ENCODE data around the gene B4GALNT2.

Gene B4GALNT2

DNA sequence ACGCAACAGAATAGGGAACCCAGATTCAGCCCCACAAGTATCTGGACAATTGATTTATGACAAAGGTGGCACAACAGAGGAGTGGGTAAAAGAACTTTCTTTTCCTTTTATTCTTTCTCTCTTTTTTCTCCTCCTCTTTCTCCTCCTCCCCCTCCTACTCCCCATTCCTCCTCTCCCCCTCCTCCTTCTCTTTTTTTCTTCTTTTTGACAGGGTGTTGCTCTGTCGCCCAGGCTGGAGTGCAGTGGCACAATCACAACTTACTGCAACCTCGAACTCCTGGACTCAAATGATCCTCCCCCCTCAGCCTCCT, 61.7 kb downstream of the B4GALNT2 start:
- no peaks in the 10 kb centered on the region for H3K9me3 ChIP-seq (ENCODE audit: severe bottlenecking)
- TF ChIP-seq, protein P1, sequence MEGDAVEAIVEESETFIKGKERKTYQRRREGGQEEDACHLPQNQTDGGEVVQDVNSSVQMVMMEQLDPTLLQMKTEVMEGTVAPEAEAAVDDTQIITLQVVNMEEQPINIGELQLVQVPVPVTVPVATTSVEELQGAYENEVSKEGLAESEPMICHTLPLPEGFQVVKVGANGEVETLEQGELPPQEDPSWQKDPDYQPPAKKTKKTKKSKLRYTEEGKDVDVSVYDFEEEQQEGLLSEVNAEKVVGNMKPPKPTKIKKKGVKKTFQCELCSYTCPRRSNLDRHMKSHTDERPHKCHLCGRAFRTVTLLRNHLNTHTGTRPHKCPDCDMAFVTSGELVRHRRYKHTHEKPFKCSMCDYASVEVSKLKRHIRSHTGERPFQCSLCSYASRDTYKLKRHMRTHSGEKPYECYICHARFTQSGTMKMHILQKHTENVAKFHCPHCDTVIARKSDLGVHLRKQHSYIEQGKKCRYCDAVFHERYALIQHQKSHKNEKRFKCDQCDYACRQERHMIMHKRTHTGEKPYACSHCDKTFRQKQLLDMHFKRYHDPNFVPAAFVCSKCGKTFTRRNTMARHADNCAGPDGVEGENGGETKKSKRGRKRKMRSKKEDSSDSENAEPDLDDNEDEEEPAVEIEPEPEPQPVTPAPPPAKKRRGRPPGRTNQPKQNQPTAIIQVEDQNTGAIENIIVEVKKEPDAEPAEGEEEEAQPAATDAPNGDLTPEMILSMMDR (IDR thresholded peaks at IDR 0.05; ENCODE audit: low read depth, low read length), result no peak
- H3K27me3 ChIP-seq (ENCODE audit: insufficient read depth, low read depth, severe bottlenecking), result no peaks in the 10 kb centered on the region
- DNase-seq, result no peak
- H3K27ac ChIP-seq, result peak overlapping the region; percentile 99
- H3K36me3 ChIP-seq, result no peaks in the 10 kb centered on the region; the same call in 1 of the 2 replicates
- peak overlapping the region; percentile 88 for H3K4me3 ChIP-seq (ENCODE audit: low read depth, low read length)

DNA sequence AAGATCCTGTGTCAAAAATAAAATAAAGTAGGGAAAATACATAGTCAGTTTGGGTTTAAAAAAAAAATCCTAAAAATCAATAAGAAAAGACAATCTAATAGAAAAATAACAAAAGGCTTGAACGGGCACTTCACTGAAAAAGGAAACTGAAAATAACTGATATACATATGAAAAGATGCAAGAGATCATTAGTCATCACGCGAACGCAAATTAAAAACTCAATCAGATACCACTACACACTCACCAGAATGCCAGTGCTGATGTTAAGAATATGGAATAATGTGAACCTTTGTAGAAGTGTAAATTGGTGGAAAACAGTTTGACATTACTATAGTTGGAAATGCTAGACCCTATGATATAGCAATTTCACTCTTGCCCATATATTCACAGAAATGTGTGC, 63.2 kb downstream of the B4GALNT2 start:
- TF ChIP-seq, protein P1 (IDR thresholded peaks at IDR 0.05; ENCODE audit: low read depth, low read length), result no peak
- H3K27ac ChIP-seq, result no peak overlapping the region
- no peak overlapping the region for H3K4me3 ChIP-seq (ENCODE audit: low read depth, low read length)
- no peaks in the 10 kb centered on the region for H3K27me3 ChIP-seq (ENCODE audit: insufficient read depth, low read depth, severe bottlenecking)
- H3K9me3 ChIP-seq (ENCODE audit: severe bottlenecking), result no peaks in the 10 kb centered on the region
- DNase-seq, result no peak
- H3K36me3 ChIP-seq, result no peaks in the 10 kb centered on the region; the same call in 1 of the 2 replicates

DNA sequence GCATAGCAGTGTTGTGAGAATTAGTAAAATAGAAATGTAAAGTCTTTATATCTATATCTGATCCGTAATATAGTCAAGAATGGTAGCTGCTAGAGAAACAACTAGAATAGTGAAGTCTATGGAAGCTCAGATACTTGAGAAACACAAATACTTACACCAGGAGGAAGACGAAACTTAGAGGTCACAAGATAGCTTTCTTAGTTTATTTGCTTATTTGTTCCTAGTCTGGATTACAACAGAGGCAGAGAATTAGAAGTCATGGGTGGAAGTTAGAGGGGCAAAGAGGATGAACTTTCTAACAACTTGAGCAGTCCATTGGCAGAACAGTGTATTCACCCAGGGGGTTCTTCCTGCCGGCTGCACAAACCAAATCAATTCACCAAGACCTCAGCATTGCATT, 64.0 kb downstream of the B4GALNT2 start:
- Histone ChIP-seq H3K27me3 (ENCODE audit: insufficient read depth, low read depth, severe bottlenecking) (no peaks in the 10 kb centered on the region), H3K36me3 (no peaks in the 10 kb centered on the region; the same call in 1 of the 2 replicates), H3K4me3 (ENCODE audit: low read depth, low read length) (no peak overlapping the region), H3K9me3 (ENCODE audit: severe bottlenecking) (no peaks in the 10 kb centered on the region), H3K27ac (no peak overlapping the region)
- no peak for DNase-seq
- TF ChIP-seq, protein P1 (IDR thresholded peaks at IDR 0.05; ENCODE audit: low read depth, low read length), result no peak

DNA sequence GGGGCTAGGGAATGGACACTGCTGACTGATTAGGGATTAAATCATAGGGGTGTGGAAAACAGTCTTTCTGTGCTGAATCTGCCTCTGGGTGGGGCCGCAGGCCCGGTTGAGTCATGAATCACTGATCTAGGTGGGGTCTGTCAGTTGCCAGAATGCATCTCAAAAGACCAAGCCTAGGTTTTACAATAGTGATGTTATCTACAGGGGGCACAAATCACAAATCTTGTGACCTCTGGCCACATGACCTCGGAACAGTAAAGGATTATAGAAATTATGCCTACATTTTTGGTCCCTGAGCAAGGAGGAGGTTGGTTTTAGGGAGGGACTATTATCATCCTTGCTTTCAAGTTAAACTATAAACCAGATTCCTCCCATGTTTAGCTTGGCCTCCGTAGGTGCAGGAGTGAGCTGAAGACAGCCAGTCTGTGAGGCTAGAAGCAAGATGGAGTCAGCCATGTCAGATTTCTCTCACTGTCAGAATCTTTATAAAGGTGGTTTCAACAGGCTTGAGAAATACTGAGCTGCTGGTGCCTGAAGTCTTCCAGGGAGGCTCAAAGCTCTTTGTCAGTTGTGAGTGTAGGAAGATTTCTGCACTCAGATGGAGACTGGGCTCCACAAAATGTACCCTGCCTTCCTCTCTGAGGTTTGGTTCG, 64.9 kb downstream of the B4GALNT2 start:
- TF ChIP-seq, protein P1 (IDR thresholded peaks at IDR 0.05; ENCODE audit: low read depth, low read length), result no peak
- H3K36me3 ChIP-seq, result peaks cover 4% of the 10 kb centered on the region
- DNase-seq, result no peak
- H3K9me3 ChIP-seq (ENCODE audit: severe bottlenecking), result no peaks in the 10 kb centered on the region
- no peaks in the 10 kb centered on the region for H3K27me3 ChIP-seq (ENCODE audit: insufficient read depth, low read depth, severe bottlenecking)
- no peak overlapping the region for H3K4me3 ChIP-seq (ENCODE audit: low read depth, low read length)
- no peak overlapping the region for H3K27ac ChIP-seq

DNA sequence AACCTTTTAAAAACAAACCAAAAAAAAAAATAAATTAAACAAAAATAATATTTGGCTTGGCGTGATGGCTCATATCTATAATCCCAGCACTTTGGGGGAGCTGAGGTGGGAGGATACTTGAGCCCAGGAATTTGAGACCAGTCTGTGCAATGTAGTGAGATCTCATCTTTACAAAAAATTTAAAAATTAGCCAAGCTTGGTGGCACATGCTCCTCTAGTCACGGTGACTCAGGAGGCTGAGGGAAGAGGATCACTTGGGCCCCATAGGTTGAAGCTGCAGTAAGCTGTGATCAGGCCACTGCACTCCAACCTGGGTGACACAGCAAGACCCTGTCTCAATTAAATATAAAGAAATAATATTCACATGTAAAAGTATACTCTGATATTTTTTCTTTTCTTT, 65.6 kb downstream of the B4GALNT2 start:
- Histone ChIP-seq H3K36me3 (peaks cover 11% of the 10 kb centered on the region), H3K27ac (no peak overlapping the region), H3K9me3 (ENCODE audit: severe bottlenecking) (no peaks in the 10 kb centered on the region), H3K4me3 (ENCODE audit: low read depth, low read length) (no peak overlapping the region), H3K27me3 (ENCODE audit: insufficient read depth, low read depth, severe bottlenecking) (no peaks in the 10 kb centered on the region)
- TF ChIP-seq, protein P1 (IDR thresholded peaks at IDR 0.05; ENCODE audit: low read depth, low read length), result no peak
- DNase-seq, result no peak

All from WERI-Rb-1 (cell line).